HG03045 (cell line): ENCODE data around the gene C5orf52.
"Not testable (repeated sequence)": the region's sequence is repeated elsewhere in the genome, so short reads cannot be mapped to it uniquely, and the experiment has no call there.

Source experiments
- ATAC-seq: cut with Tn5 transposase; IDR thresholded peaks from one replicate; pipeline ENCODE4 v1.9.1; 2021; ENCODE audit warnings: mild to moderate bottlenecking, moderate library complexity; ENCODE audit not compliant: unreplicated experiment

Gene C5orf52

DNA sequence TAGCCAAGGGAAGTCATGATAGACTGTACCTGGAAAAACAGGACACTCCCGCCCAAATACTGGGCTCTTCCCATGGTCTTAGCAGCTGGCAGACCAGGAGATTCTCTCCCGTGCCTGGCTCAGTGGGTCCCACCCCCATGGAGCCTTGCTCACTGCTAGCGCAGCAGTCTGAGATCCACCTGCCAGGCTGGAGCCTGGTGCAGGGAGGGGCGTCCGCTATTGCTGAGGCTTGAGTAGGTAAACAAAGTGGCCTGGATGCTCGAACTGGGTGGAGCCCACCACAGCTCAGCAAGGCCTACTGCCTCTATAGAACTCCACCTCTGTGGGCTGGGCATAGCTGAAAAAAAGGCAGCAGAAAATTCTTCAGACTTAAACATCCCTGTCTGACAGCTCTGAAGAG, 49.8 kb downstream of the C5orf52 start:
- ATAC-seq = no peak

GRCh38 chr5:157722895-157723294, 51.6 kb downstream of the C5orf52 start:
- not testable (repeated sequence) for ATAC-seq

GRCh38 chr5:157726607-157727006, 55.3 kb downstream of the C5orf52 start:
- not testable (repeated sequence) for ATAC-seq

GRCh38 chr5:157727858-157728257, 56.5 kb downstream of the C5orf52 start:
- not testable (repeated sequence) for ATAC-seq
